SK-N-SH treated with all-trans-retinoic acid at 6 μM for 48 hours (cell line): ENCODE data around the gene TBR1.

ENCODE experiments used
- ATAC-seq: fragments of 200-7000 bp; cut with Tn5 transposase; 3 replicates; pipeline ENCODE4 v1.9.1; 2020; ENCODE audit warnings: mild to moderate bottlenecking, moderate library complexity
- ARNTL ChIP-seq: fragments of 450-650 bp; formaldehyde crosslinking; IDR thresholded peaks from 2 replicates; pipeline ENCODE4 v1.5.0; 2020; ENCODE audit warnings: low read depth, mild to moderate bottlenecking, moderate library complexity, borderline replicate concordance
- BACH2 ChIP-seq: fragments of 250-450 bp; sonication (Bioruptor Pico); IDR thresholded peaks from 2 replicates; pipeline ENCODE4 v1.9.0; 2021; ENCODE audit warnings: mild to moderate bottlenecking, borderline replicate concordance
- CREB5 ChIP-seq: fragments of 250-450 bp; sonication (Bioruptor Pico); IDR thresholded peaks from 2 replicates; pipeline ENCODE4 v1.5.1; 2020; ENCODE audit warnings: low read depth, mild to moderate bottlenecking, moderate library complexity
- CSDC2 ChIP-seq: fragments of 250-450 bp; sonication (Bioruptor Pico); IDR thresholded peaks from 2 replicates; pipeline ENCODE4 v1.5.0; 2020; ENCODE audit warnings: mild to moderate bottlenecking, moderate library complexity
- CSRNP3 ChIP-seq: fragments of 250-450 bp; sonication (Bioruptor Pico); IDR thresholded peaks from 2 replicates; pipeline ENCODE4 v1.5.1; 2021; ENCODE audit warnings: mild to moderate bottlenecking, moderate library complexity
- ESRRG ChIP-seq: fragments of 250-450 bp; sonication (Bioruptor Pico); IDR thresholded peaks from 2 replicates; pipeline ENCODE4 v1.6.1; 2021; ENCODE audit warnings: mild to moderate bottlenecking
- GLIS3 ChIP-seq: fragments of 250-450 bp; sonication (Bioruptor Pico); IDR thresholded peaks from 2 replicates; pipeline ENCODE4 v1.5.0; 2020; ENCODE audit warnings: mild to moderate bottlenecking, moderate library complexity
- OSR1 ChIP-seq: fragments of 250-450 bp; sonication (Bioruptor Pico); IDR thresholded peaks from 2 replicates; pipeline ENCODE4 v1.8.0; 2022; ENCODE audit warnings: moderate library complexity, mild to moderate bottlenecking, inconsistent platforms
- PATZ1 ChIP-seq: fragments of 250-450 bp; sonication (Bioruptor Pico); IDR thresholded peaks from 2 replicates; pipeline ENCODE4 v1.8.0; 2020; ENCODE audit warnings: mild to moderate bottlenecking, moderate library complexity, borderline replicate concordance
- POU6F1 ChIP-seq: fragments of 250-450 bp; sonication (Bioruptor Pico); IDR thresholded peaks from 2 replicates; pipeline ENCODE4 v1.8.0; 2021; ENCODE audit warnings: low read depth, mild to moderate bottlenecking, moderate library complexity, borderline replicate concordance
- PPARA ChIP-seq: fragments of 250-450 bp; sonication (Bioruptor Pico); IDR thresholded peaks from 2 replicates; pipeline ENCODE4 v1.5.0; 2020; ENCODE audit warnings: mild to moderate bottlenecking, borderline replicate concordance
- RARB ChIP-seq: fragments of 250-450 bp; sonication (Bioruptor Pico); IDR thresholded peaks from 2 replicates; pipeline ENCODE4 v1.8.0; 2021; ENCODE audit warnings: mild to moderate bottlenecking, moderate library complexity
- SNAI2 ChIP-seq: fragments of 250-450 bp; sonication (Bioruptor Pico); IDR thresholded peaks from 2 replicates; pipeline ENCODE4 v1.5.0; 2020; ENCODE audit warnings: mild to moderate bottlenecking, moderate library complexity
- TCF4 ChIP-seq: fragments of 250-450 bp; sonication (Bioruptor Pico); IDR thresholded peaks from 2 replicates; pipeline ENCODE4 v1.8.0; 2021; ENCODE audit warnings: mild to moderate bottlenecking, moderate library complexity, borderline replicate concordance
- TOX ChIP-seq: fragments of 250-450 bp; sonication (Bioruptor Pico); IDR thresholded peaks from 2 replicates; pipeline ENCODE4 v1.8.0; 2021; ENCODE audit warnings: mild to moderate bottlenecking, moderate library complexity, borderline replicate concordance
- TSHZ2 ChIP-seq: fragments of 250-450 bp; sonication (Bioruptor Pico); IDR thresholded peaks from 2 replicates; pipeline ENCODE4 v1.5.0; 2020; ENCODE audit warnings: mild to moderate bottlenecking, moderate library complexity
- ZC3H10 ChIP-seq: fragments of 250-450 bp; sonication (Bioruptor Pico); IDR thresholded peaks from 2 replicates; pipeline ENCODE4 v1.5.1; 2021; ENCODE audit warnings: mild to moderate bottlenecking, moderate library complexity
- ZFP3 ChIP-seq: fragments of 250-450 bp; sonication (Bioruptor Pico); IDR thresholded peaks from 2 replicates; pipeline ENCODE4 v1.5.0; 2020; ENCODE audit warnings: mild to moderate bottlenecking, moderate library complexity
- ZFP30 ChIP-seq: fragments of 450-650 bp; formaldehyde crosslinking; IDR thresholded peaks from 2 replicates; pipeline ENCODE4 v1.5.0; 2022; ENCODE audit warnings: mild to moderate bottlenecking, moderate library complexity
- ZNF565 ChIP-seq: fragments of 450-650 bp; formaldehyde crosslinking; conservative IDR thresholded peaks from 2 replicates; pipeline ENCODE4 v1.5.0; 2020; ENCODE audit warnings: low read depth, mild to moderate bottlenecking, moderate library complexity
- ZNF70 ChIP-seq: fragments of 450-650 bp; formaldehyde crosslinking; IDR thresholded peaks from 2 replicates; pipeline ENCODE4 v1.5.0; 2020; ENCODE audit warnings: mild to moderate bottlenecking, moderate library complexity
- ZNF8 ChIP-seq: fragments of 450-650 bp; formaldehyde crosslinking; IDR thresholded peaks from 2 replicates; pipeline ENCODE4 v1.5.0; 2020; ENCODE audit warnings: mild to moderate bottlenecking, moderate library complexity

TBR1 gene

GRCh38 chr2:161415987-161416707, at the start of gene TBR1:
Gene TBR1 (plus strand): TSS chr2:161416297. CDS start chr2:161416411, 114 bp downstream.
- TF ChIP-seq RARB (no peak), POU6F1 (CRISPR knock-in tag) (no peak), CSDC2 (CRISPR knock-in tag) (no peak), GLIS3 (CRISPR knock-in tag) (no peak), ESRRG (CRISPR knock-in tag) (no peak), ZNF565 (CRISPR knock-in tag) (no peak), PATZ1 (CRISPR knock-in tag) (no peak), ZFP30 (CRISPR knock-in tag) (no peak), CSRNP3 (CRISPR knock-in tag) (no peak), BACH2 (CRISPR knock-in tag) (no peak), TSHZ2 (CRISPR knock-in tag) (no peak), ZNF8 (no peak), ZNF70 (CRISPR knock-in tag) (no peak), ZC3H10 (no peak), SNAI2 (CRISPR knock-in tag) (no peak), PPARA (CRISPR knock-in tag) (no peak), TOX (CRISPR knock-in tag) (no peak), ZFP3 (CRISPR knock-in tag) (no peak), OSR1 (CRISPR knock-in tag) (no peak)
- TF ChIP-seq, all 23 proteins: peak for 0
- peak; percentile 9; the same call in 2 of the 3 replicates for ATAC-seq

- ATAC-seq: no peak
- TF ChIP-seq TSHZ2 (CRISPR knock-in tag) (no peak), TCF4 (CRISPR knock-in tag) (no peak), BACH2 (CRISPR knock-in tag) (no peak), ZNF565 (CRISPR knock-in tag) (no peak), ZC3H10 (no peak), CSDC2 (CRISPR knock-in tag) (no peak), OSR1 (CRISPR knock-in tag) (no peak), ZNF70 (CRISPR knock-in tag) (no peak), ESRRG (CRISPR knock-in tag) (no peak), RARB (no peak), ARNTL (CRISPR knock-in tag) (no peak), ZNF8 (no peak), GLIS3 (CRISPR knock-in tag) (no peak), CREB5 (CRISPR knock-in tag) (no peak), SNAI2 (CRISPR knock-in tag) (no peak), ZFP3 (CRISPR knock-in tag) (no peak), POU6F1 (CRISPR knock-in tag) (no peak), TOX (CRISPR knock-in tag) (no peak), ZFP30 (CRISPR knock-in tag) (no peak)
Measured at GRCh38 chr2:161367675-161368074, 48.4 kb upstream of the TBR1 start.
